GM20000 (cell line): ENCODE measurements around the gene ADAMTS2.

ENCODE experiments used
- DNase-seq: peaks from one replicate; pipeline ENCODE4 v3.0.0; 2012; ENCODE audit warnings: low spot score
- TF ChIP-seq, protein P1 (sequence below): IDR thresholded peaks from 2 replicates; pipeline ENCODE4 v1.5.1; 2012; ENCODE audit warnings: mild to moderate bottlenecking, control low read depth; ENCODE audit errors: extremely low read depth, missing control alignments

ADAMTS2 gene

DNA sequence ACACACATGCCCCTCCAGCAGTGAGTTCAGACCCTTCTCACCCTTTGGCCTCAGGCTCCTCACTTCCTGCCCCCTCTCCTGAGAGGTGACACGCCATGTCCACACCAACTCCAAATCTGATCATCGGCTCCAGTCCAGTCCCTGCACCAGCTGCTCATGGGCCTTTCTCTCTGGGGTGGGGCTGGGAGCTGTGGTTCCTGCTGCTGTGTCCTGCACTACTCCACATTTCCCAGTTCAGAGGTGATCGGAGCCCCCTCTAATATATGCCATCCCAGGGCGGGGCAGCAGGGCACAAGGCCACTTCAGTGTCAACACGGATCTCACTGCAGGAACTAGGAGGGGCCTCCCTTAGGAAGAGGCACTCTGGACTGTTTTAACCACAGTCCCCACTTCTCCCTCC lies 91.5 kb downstream of the ADAMTS2 start:
- DNase-seq, result no peak
- TF ChIP-seq, protein P1, sequence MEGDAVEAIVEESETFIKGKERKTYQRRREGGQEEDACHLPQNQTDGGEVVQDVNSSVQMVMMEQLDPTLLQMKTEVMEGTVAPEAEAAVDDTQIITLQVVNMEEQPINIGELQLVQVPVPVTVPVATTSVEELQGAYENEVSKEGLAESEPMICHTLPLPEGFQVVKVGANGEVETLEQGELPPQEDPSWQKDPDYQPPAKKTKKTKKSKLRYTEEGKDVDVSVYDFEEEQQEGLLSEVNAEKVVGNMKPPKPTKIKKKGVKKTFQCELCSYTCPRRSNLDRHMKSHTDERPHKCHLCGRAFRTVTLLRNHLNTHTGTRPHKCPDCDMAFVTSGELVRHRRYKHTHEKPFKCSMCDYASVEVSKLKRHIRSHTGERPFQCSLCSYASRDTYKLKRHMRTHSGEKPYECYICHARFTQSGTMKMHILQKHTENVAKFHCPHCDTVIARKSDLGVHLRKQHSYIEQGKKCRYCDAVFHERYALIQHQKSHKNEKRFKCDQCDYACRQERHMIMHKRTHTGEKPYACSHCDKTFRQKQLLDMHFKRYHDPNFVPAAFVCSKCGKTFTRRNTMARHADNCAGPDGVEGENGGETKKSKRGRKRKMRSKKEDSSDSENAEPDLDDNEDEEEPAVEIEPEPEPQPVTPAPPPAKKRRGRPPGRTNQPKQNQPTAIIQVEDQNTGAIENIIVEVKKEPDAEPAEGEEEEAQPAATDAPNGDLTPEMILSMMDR, result no peak

DNA sequence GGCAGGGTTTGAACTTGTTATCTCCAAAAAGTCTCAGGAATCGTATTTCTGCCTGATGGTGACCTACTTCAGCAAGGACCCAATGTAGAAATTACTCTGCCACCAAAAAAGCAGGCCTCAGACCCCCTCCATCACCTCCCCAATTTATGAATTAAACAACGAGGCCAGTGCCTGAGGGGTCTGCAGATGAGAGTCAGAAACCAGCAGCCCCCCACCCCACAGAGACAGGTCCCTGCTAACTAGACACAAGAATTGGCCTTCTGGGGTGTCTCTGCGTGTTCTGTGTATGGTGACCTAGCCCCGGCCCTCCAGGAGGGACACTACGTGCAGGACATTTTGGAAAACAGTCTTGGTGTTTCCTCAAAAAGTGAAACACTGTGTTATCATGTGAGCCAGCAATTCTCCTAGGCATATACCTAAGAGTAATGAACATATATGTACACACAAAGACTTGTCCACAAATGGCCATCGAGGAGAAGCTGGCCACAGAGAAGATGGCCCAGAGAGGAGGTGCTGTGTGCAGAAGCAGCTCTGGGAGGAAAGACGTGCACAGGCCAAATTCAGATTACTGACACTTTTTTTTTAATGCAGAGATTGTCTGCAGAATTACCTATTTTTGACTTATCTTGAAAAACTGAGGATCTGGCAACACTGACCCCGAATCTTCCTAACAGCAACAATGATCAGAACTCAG lies 93.8 kb downstream of the ADAMTS2 start:
- TF ChIP-seq, protein P1, result no peak
- DNase-seq, result no peak

DNA sequence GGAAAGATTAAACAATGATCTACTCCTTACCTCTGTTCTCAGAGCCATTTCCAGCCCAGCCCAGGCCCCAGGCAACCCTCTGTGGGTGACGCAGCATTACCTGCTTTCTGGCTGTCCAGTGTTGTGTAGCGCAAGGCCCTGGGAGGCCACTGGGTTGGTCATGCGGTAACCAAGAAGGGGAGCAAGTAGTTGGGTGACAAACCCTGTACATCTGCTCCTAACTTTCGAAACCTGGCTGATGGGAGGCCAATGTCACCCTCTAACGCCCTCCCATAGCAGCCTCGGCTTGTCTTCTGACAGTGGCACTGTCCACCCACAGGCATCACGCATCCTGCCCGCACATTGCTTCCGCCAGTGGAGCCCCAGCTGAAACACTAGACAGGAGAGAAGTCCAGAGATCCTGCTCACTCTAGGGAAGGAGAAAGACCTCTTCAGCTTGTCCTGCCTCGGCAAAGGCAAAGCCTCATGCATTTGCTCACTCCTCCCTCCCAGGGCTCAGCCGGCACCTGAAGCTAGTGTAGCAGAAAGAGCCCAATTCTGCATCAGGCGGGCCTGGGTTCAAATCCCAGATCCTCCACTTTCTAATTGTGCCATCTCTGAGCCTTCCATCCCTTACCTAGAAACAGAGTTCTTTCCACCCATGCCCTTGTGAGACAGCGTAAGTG lies 94.6 kb downstream of the ADAMTS2 start:
- TF ChIP-seq, protein P1, result no peak
- no peak for DNase-seq

DNA sequence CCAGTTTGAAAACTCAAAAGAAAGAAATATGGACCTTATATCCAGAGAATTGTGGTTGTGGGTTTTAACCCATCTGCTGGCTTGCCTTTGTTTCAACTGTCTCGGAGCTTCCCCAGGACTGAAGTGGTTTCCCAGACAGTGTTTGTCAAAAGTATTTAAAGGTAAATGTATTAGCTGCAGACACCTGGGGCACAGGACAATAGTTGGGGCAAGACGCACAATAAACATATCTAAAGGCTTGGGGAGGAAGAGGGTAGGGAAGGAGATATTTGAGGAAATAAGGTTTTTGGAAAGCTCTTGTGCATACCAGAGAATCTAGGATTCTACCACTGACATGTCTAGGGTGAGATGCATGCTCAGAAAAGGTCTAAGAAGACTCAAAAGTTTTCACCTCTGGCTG lies 99.0 kb downstream of the ADAMTS2 start:
- DNase-seq, result no peak

DNA sequence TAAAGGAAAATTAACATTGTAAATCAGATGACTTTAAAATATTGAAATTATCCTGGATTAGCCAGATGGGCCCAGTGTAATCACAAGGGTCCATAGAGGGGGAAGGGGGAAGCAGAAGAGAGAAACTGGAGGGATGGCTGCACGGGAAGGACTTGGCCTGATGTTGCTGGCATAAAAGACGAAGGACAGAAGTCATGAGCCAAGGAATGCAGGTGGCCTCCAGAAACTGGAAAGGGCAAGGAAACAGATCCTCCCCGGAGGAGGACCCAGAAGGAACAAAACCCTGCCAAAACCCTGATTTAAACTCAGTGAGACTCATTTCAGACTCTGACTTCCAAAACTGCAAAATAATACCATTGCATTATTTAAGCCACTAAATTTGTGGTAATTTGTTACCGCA lies 100.2 kb downstream of the ADAMTS2 start:
- TF ChIP-seq, protein P1, result no peak
- no peak for DNase-seq

More for the DNA sequence above, 99.0 kb downstream of the ADAMTS2 start:
- TF ChIP-seq, protein P1, result no peak

DNA sequence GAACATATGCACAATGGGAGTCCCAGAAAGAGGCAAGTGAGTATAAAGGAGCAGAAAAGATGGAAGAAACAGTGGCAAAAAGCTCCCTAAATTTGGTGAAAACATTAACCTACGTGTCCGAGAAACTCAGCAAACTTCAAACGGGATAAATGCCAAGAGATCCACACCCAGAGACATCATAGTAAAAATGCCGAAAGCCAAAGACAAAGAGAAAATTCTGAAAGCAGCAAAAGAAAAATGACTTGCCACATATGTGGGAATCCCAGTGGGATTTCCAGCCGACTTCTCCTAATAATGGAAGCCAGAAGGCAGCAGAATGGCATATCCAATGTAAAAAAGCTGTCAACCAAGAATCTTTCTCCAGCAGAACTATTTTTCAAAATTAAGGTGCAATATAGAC lies 101.2 kb downstream of the ADAMTS2 start:
- DNase-seq, result no peak
- TF ChIP-seq, protein P1, result no peak

DNA sequence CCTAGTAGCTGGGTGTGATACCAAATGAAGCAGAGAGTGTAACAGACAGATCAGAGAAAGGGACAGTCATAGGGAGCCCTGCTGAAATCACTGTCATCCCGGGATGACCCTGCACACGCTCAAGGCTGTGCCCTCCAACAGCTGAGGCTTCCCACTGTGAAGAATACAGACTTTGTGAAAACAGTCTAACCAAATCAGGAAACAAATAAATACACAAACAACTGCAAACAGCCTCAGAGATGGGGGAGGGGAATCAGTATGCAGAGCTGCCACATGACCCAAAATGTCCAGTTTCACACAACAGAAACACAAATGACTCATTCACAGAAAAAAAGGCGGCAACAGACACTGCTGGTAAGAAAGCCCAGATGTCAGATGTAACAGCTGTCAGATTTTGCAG lies 101.9 kb downstream of the ADAMTS2 start:
- TF ChIP-seq, protein P1, result no peak
- DNase-seq, result no peak
